IPS-20b (cell line): ENCODE measurements around the gene TSC2.

Experiments
- H3K27ac ChIP-seq: one replicate; pipeline ENCODE4 v1.5.1; 2013; ENCODE audit warnings: low read length
- H3K27me3 ChIP-seq: 2 replicates; pipeline ENCODE4 v1.6.1; 2013; ENCODE audit warnings: mild to moderate bottlenecking, low read length, inconsistent platforms; ENCODE audit not compliant: insufficient read depth
- H3K36me3 ChIP-seq: 2 replicates; pipeline ENCODE4 v1.6.1; 2013; ENCODE audit warnings: low read depth, mild to moderate bottlenecking, inconsistent platforms, low read length, moderate library complexity; ENCODE audit not compliant: insufficient read depth
- H3K4me1 ChIP-seq: 2 replicates; pipeline ENCODE4 v1.6.1; 2013; ENCODE audit warnings: mild to moderate bottlenecking, control low read depth, inconsistent platforms, low read length, moderate library complexity; ENCODE audit not compliant: insufficient read depth
- H3K4me3 ChIP-seq: 2 replicates; pipeline ENCODE4 v1.5.1; 2013; ENCODE audit warnings: mild to moderate bottlenecking, low read length, inconsistent platforms
- H3K9ac ChIP-seq: 2 replicates; pipeline ENCODE4 v1.6.1; 2013; ENCODE audit warnings: low read depth, mild to moderate bottlenecking, inconsistent platforms, low read length, moderate library complexity
- H3K9me3 ChIP-seq: 2 replicates; pipeline ENCODE4 v1.6.1; 2013; ENCODE audit warnings: mild to moderate bottlenecking, low read depth, low read length, inconsistent platforms; ENCODE audit not compliant: insufficient read depth

TSC2 gene

DNA sequence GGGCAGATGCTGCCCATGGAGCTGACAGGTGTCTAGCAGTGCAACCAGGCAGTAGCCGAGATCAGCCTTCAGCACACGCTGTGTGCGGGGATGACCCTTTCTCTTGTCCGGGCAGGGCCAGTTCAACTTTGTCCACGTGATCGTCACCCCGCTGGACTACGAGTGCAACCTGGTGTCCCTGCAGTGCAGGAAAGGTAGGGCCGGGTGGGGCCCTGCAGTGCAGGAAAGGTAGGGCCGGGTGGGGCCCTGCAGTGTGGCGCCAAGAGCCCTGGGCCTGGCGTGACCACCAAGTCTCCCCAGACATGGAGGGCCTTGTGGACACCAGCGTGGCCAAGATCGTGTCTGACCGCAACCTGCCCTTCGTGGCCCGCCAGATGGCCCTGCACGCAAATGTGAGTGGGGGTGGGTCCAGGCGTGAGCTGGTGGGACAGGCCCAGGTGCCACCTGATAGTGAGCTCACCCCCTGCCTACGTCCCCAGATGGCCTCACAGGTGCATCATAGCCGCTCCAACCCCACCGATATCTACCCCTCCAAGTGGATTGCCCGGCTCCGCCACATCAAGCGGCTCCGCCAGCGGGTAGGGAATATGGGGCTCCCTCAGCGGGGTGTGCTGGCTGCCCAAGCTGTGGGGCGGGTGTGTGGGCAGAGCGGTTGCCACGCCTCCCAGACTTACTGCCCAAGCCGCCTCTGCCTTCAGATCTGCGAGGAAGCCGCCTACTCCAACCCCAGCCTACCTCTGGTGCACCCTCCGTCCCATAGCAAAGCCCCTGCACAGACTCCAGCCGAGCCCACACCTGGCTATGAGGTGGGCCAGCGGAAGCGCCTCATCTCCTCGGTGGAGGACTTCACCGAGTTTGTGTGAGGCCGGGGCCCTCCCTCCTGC is 40.2 kb downstream of the TSC2 start:
- Histone ChIP-seq H3K27ac (no peak overlapping the region), H3K9ac (no peak overlapping the region), H3K36me3 (peaks cover 19% of the 10 kb centered on the region; the same call in 1 of the 2 replicates), H3K9me3 (no peaks in the 10 kb centered on the region), H3K4me1 (no peaks in the 10 kb centered on the region; the same call in 1 of the 2 replicates), H3K27me3 (no peaks in the 10 kb centered on the region), H3K4me3 (no peak overlapping the region)

DNA sequence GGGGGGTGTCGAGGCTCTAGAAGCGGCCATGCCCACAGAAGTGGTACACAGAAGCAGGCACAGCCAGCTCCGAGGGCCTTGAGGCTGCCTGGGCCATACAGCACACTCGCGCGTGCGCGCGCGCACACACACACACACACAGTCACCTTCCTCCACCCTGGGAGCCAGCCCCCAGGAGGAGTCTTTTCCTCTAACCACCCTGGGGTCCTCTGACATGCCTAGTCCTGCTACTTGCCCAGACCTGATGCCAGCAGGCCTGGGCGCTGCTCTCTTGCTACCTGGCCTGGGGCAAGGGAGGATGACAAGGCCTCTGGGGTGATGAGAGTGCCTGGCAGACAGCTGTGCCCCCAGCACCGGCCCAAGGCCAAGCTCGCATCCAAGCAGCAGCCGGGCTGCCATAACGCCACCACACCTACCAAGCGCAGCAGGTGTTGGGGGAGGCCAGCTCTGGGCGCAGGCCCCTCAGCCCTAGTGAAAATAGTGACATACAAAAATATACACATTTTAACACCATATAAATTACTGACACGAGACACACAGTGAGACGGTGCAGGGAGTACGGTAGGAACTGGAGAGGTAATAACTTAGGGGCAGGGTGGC is 41.1 kb downstream of the TSC2 start:
- Histone ChIP-seq H3K36me3 (peaks cover 15% of the 10 kb centered on the region; the same call in 1 of the 2 replicates), H3K27ac (no peak overlapping the region), H3K4me3 (no peak overlapping the region), H3K27me3 (no peaks in the 10 kb centered on the region), H3K4me1 (no peaks in the 10 kb centered on the region; the same call in 1 of the 2 replicates), H3K9ac (no peak overlapping the region), H3K9me3 (no peaks in the 10 kb centered on the region)

DNA sequence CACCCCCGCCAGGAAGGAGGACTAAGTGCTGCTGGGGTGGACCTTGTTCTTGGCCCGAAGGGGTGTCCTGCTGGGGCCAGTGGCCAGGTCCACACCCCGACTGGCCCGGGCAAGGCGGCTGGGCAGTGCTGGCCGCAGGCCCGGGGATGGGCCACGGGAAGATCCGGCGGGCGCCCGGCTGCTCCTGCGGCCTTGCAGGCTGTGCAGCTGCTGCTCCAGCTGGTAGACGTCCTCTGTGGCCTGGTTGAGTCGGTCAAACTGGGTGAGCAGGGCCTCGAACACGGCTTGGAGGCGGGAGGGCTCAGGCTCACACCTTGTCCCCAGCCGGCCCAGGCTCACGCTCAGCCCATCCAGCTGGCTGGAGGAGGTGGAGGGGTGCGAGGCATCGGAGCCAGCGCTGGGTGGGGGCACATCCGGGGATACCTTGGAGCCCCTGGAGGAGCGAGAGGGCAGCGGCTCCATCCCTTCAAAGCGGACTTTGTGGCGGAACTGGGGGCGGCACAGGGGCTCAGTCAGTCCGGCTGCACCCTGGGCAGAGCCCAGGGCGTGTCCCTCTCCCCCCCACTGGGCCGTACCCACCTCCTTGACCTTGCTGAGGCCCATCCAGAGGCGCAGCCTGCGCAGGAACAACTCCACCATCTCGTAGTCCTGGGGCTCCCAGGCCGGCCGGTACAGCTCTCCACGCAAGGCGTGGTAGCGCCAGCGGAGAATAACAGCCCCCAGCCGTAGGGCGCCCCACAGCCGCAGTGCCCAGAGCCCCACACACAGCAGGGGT is 42.1 kb downstream of the TSC2 start:
- no peaks in the 10 kb centered on the region for H3K27me3 ChIP-seq
- no peak overlapping the region for H3K27ac ChIP-seq
- H3K36me3 ChIP-seq, result peaks cover 15% of the 10 kb centered on the region; the same call in 1 of the 2 replicates
- H3K9ac ChIP-seq, result no peak overlapping the region
- no peaks in the 10 kb centered on the region for H3K9me3 ChIP-seq
- no peaks in the 10 kb centered on the region; the same call in 1 of the 2 replicates for H3K4me1 ChIP-seq
- peak overlapping the region; percentile 65; the same call in 1 of the 2 replicates for H3K4me3 ChIP-seq

DNA sequence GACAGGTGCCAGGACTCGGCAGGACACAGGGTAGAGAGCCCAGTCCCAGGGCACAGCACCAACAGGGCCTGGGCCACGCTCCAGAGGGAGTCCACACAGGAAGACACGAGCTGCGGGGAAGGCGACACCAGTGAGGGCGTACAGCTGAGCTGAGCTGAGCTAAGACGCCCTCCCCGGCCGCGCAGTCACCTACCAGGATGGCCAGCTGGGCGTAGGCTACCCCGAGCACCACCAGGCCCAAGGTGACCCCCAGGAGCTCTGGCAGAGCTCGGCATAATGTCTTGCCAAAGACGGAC is 42.6 kb downstream of the TSC2 start:
- H3K27me3 ChIP-seq, result no peaks in the 10 kb centered on the region
- peak overlapping the region; percentile 65; the same call in 1 of the 2 replicates for H3K4me3 ChIP-seq
- no peaks in the 10 kb centered on the region for H3K9me3 ChIP-seq
- peaks cover 15% of the 10 kb centered on the region; the same call in 1 of the 2 replicates for H3K36me3 ChIP-seq
- no peaks in the 10 kb centered on the region; the same call in 1 of the 2 replicates for H3K4me1 ChIP-seq
- H3K27ac ChIP-seq, result no peak overlapping the region
- H3K9ac ChIP-seq, result no peak overlapping the region

DNA sequence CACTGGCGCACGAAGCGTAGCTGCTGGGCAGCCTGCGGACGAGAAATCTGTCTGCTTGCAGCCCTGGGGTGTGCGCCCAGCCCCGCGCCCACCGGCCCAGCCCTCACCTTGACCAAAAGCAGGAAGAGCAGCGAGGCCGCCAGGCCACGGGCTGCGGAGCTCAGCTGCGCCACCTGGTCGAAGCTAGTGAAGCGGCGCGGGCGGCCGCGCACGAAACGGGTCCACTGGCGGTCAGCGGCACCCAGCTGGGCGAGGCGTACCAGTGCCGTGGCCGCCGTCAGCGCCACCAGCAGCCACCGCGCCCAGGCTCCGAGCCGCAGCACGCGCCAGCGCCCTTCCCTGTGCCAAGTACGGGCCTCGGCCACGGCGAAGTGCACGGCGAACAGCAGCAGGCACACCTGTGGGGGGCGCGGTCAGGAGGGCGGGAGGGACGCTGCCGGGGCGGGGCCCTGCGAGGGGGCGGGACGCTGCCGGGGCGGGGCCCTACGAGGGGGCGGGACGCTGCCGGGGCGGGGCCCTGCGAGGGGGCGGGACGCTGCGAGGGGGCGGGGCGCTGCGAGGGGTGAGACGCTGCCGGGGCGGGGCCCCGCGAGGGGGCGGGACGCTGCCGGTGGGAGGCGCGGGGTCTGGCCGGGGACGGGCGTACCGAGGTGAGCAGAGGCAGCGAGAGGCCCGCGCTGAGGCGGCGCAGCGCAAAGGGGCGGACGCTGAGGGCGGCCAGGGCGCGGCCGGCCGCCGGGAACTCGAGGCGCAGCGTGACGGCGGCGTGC is 43.2 kb downstream of the TSC2 start:
- Histone ChIP-seq H3K4me3 (peak overlapping the region; percentile 68; the same call in 1 of the 2 replicates), H3K27ac (no peak overlapping the region), H3K36me3 (peaks cover 20% of the 10 kb centered on the region; the same call in 1 of the 2 replicates), H3K9me3 (no peaks in the 10 kb centered on the region), H3K9ac (no peak overlapping the region), H3K4me1 (no peaks in the 10 kb centered on the region; the same call in 1 of the 2 replicates), H3K27me3 (no peaks in the 10 kb centered on the region)

DNA sequence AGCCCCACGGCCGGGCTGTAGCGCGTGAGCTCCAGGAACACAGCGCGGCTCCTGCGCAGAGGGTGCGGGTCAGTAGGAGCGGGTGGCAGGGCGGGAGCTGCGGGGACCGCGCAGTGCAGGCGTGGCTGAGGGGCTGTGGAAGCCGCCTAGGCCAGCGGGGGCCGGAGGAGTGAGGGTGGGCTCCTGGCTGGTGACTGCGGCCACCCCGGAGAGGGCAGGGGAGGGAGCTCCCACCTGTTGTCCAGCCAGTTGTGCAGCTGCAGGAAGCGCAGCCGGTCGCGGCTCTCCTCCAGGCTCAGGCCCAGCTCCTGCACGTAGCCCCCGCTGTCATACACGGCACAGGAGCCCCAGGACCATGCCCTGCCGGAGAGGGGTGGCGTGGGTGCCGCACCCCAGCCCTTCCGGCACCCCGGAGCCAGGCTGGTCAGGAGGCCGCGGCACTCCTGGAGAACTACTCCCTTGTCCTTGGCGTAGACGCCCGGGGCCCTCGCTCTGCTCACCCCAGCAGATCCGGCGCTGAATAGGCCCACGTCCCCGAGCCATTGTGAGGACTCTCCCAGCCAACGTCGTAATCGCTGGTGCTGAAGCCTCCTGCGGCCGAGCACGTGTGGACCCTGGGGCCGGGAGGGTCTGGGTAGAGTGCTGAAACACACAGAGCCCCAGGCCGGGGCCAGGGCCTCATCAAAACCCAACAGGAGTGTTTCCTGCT is 43.9 kb downstream of the TSC2 start:
- H3K27ac ChIP-seq, result no peak overlapping the region
- peak overlapping the region; percentile 68 for H3K4me3 ChIP-seq
- H3K36me3 ChIP-seq, result peaks cover 20% of the 10 kb centered on the region; the same call in 1 of the 2 replicates
- H3K9ac ChIP-seq, result no peak overlapping the region
- no peaks in the 10 kb centered on the region for H3K9me3 ChIP-seq
- no peaks in the 10 kb centered on the region; the same call in 1 of the 2 replicates for H3K4me1 ChIP-seq
- no peaks in the 10 kb centered on the region for H3K27me3 ChIP-seq

DNA sequence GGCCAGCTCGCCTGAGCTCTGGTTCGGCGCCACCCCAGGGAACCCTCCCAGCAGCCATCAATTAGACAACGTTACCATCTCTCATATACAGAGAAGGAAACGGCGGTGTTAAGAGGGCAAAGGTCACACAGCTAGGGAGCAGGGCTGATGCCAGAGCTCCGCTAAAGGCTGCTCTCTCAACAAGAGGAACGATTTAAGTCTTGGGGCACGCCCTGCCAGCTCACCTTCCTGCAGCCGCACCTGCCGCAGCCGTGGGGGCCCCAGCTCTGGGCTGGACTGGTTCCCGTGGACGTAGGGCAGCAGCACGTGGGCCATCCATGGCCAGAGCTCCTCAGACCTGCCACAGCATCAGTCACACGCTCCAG is 44.5 kb downstream of the TSC2 start:
- 0 out of 2 replicates have a peak, but pooled peaks cover 17% of the 10 kb centered on the region for H3K36me3 ChIP-seq
- H3K4me1 ChIP-seq, result no peaks in the 10 kb centered on the region; the same call in 1 of the 2 replicates
- H3K27me3 ChIP-seq, result no peaks in the 10 kb centered on the region
- H3K9me3 ChIP-seq, result no peaks in the 10 kb centered on the region
- no peak overlapping the region for H3K27ac ChIP-seq
- H3K9ac ChIP-seq, result no peak overlapping the region
- H3K4me3 ChIP-seq, result peak overlapping the region; percentile 68; the same call in 1 of the 2 replicates

DNA sequence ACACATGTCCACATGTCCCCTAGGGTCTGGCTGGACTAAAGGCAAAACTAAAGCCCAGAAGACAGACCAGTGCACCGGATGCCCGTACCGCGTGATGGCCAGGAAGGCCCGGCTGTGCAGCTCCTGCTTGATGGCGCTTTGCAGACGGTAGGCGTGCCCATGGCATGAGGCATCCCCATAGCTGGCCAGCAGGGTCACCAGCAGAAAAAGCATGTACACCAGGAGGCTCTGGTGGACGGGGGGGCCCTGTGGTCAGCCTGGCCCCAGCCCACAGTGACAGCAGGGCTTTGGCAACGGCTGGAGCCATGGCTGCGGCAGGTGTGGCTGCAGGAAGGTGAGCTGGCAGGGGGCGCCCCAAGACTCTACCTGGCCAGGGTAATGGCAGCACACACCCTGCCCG is 45.1 kb downstream of the TSC2 start:
- no peak overlapping the region for H3K27ac ChIP-seq
- no peak overlapping the region for H3K4me3 ChIP-seq
- no peaks in the 10 kb centered on the region; the same call in 1 of the 2 replicates for H3K4me1 ChIP-seq
- H3K27me3 ChIP-seq, result no peaks in the 10 kb centered on the region
- H3K9ac ChIP-seq, result no peak overlapping the region
- no peaks in the 10 kb centered on the region for H3K9me3 ChIP-seq
- 0 out of 2 replicates have a peak, but pooled peaks cover 17% of the 10 kb centered on the region for H3K36me3 ChIP-seq

DNA sequence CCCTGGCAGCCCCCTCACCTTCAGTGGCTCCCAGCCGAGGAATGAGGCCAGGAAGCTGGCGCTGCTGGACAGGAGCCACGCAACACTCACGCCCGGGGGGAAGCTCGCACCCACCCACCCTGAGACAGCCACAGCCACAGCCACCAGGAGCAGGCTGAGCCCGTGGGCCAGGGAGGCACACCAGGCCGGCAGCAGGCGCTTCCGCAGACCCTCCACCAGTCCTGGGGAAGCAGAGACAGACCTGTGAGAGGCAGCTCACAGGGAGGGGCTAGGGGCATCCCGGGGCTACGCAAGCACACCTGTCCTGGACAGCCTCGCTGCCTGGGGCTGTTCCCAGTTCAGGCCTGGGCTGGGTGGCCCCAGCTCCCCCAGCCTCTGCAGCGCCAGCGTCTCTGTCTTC is 46.0 kb downstream of the TSC2 start:
- Histone ChIP-seq H3K36me3 (0 out of 2 replicates have a peak, but pooled peaks cover 12% of the 10 kb centered on the region), H3K9me3 (no peaks in the 10 kb centered on the region), H3K27me3 (no peaks in the 10 kb centered on the region), H3K4me3 (no peak overlapping the region), H3K27ac (no peak overlapping the region), H3K9ac (no peak overlapping the region), H3K4me1 (no peaks in the 10 kb centered on the region; the same call in 1 of the 2 replicates)

DNA sequence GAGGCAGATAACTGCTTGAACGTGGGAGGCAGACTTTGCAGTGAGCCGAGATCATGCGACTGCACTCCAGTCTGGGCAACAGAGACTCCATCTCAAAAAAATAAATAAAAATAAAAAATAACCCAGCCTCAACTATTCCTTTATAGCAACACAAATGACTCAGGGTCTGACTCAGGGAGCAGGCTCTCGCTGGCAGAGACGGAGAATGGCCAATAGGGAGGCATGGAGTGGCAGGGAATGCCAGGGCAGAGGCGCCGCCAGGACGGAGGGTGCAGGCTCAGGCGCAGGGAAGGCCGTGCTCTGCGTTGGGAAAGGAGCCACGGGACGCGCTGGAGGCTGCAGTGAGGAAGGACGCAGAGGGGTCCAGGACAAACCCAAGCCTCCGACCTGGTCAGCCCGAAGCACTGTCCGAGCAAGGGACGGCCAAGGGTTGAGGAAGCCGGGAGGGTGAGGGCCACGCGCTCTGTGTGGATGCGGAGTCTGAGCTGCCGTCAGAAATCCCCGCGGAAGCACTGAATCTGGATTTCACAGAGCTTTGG is 47.6 kb downstream of the TSC2 start:
- Histone ChIP-seq H3K4me1 (no peaks in the 10 kb centered on the region; the same call in 1 of the 2 replicates), H3K9me3 (no peaks in the 10 kb centered on the region), H3K4me3 (no peak overlapping the region), H3K36me3 (0 out of 2 replicates have a peak, but pooled peaks cover 9% of the 10 kb centered on the region), H3K27ac (no peak overlapping the region), H3K9ac (no peak overlapping the region), H3K27me3 (no peaks in the 10 kb centered on the region)
